NCI-H1417 (cell line): ENCODE measurements around the gene WNK2.
"Not testable (repeated sequence)": the region's sequence is repeated elsewhere in the genome, so short reads cannot be mapped to it uniquely, and the experiment has no call there.

Experiments
- DNase-seq, 3 experiments: peaks; one replicate each; lab custom pipeline; 2025; lab: John Stamatoyannopoulos, UW

WNK2 gene

DNA sequence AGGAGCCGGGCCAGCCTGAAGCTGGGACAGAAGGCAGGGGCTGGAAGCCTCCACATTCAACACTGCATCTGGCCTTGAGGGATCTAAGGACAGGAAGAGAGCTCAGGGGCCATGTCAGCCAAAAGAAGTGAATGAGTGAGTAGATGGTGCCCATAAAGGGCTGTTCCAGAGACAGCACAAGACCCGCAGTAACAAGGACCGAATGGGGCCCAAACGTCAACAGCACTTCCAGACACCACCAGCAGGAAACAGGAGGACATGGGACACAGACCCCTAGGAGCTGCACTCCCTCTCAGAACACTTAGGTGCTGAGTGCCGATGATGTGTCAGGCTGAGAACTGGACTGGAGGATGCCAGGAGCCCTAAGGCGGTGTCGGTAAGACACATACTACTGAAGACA lies 152.8 kb downstream of the WNK2 start:
- DNase-seq = no peak

DNA sequence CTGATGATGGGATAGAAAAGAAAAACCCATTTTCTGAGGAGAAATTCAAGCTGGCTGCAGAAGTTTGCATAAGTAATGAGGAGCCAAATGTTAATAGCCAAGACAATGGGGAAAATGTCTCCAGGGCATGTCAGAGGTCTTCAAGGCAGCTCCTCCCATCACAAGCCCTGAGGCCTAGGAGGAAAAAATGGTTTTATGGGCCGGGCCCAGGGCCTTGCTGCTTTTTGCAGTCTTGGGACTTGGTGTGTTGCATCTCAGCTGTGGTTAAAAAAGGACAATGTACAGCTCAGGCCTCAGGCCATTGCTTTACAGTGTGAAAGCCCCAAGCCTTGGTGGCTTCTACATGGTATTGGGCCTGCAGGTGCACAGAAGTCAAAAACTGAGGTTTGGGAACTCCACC lies 154.3 kb downstream of the WNK2 start:
- DNase-seq = not testable (repeated sequence)

DNA sequence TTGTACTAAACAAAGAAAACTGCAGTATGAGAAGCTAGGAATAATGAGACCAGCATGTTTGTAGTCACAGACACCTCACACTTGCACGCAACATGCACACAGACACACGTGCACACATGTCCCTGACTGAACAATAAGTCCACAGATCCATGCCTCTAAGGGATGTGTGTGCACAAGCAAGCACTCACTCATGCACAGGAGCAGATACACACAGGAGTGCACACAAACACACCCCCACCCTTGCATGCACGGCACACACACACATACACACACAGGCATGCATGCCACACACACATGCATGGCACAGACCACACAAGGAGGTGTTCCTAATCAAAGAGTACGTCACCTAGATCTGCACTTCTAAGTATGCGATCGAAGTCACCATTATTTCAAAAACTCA lies 156.2 kb downstream of the WNK2 start:
- DNase-seq = no peak

DNA sequence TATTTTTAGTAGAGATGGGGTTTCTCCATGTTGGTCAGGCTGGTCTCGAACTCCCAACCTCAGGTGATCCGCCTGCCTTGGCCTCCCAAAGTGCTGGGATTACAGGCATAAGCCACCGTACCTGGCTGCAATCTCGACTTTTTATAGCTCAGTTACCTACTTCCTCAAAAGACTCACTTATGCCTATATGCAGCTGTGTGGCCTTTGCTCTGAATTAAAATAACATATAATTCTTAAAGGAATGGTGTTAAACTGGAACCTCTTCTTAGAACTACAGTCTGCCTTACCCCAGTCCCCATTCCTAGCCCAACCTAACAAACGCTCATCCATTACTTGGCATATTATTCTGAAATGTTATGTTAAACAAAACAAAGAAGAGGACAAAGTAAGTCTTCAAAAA lies 157.9 kb downstream of the WNK2 start:
- not testable (repeated sequence) for DNase-seq

DNA sequence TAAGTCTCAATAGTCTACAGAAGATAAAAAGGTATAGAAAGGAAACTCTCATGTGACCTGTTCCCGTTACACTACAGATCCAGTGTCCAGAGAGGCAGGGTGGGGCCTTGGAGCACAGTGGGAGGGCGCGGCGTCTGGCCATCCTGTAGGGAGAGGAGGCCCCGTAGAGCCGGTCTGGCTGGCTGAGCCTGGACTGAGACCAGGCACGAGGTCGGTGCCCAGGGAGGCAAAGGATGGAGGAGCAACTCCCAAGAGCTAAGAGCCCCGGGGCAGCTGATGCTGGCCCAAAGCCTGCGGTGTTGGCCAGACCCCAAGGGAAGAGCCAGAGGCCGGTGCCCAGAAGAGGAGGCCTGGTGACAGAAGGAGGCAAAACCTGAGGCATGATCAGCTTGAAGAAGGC lies 158.5 kb downstream of the WNK2 start:
- not testable (repeated sequence) for DNase-seq

DNA sequence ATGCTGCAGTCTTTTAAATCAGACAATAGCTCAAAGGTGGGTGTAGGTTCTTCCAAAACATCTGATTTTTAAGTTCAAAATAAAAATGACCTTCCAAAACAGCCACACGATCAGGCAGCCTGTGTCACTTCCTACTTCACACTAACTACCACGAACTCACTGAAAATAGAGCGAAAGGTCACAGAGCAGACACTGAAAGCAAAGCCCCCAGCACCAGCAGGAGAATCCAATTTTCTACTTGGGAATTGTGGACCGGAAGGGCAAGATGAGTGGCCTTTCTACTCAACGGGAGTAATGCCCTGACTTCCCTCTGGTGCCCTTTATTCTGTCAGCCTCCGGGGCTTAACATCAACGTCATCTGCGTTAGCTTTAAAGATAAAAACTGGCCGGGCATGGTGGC lies 159.7 kb downstream of the WNK2 start:
- DNase-seq = no peak

DNA sequence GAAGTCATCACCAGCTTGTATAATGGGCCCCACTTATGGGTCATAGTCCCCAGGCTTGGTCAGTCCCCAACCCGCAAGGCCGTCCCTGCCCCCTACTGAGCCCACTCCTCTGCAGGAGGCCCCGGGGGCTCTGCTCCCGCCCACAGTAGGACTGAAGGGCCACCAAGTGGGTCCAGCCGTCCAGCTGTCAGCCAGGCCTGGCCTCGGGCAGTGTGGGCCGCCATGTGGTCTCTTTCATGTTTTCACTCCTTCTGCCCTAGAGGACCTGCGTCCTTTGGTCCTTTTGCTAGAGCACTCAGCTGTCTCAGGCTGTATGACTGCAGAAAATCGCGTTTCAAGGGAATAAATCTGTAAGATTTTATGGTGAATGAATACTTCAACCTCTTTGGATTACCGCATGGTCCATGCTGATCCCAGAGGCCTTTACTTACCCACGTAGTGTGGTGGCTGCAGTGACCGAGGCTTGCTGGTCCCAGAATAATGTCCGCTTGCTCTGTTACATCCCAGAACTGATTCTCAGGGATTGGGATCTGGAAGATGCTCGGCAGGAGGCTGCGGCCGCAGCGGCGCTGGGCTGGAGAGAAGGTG lies 161.8 kb downstream of the WNK2 start:
- no peak for DNase-seq

DNA sequence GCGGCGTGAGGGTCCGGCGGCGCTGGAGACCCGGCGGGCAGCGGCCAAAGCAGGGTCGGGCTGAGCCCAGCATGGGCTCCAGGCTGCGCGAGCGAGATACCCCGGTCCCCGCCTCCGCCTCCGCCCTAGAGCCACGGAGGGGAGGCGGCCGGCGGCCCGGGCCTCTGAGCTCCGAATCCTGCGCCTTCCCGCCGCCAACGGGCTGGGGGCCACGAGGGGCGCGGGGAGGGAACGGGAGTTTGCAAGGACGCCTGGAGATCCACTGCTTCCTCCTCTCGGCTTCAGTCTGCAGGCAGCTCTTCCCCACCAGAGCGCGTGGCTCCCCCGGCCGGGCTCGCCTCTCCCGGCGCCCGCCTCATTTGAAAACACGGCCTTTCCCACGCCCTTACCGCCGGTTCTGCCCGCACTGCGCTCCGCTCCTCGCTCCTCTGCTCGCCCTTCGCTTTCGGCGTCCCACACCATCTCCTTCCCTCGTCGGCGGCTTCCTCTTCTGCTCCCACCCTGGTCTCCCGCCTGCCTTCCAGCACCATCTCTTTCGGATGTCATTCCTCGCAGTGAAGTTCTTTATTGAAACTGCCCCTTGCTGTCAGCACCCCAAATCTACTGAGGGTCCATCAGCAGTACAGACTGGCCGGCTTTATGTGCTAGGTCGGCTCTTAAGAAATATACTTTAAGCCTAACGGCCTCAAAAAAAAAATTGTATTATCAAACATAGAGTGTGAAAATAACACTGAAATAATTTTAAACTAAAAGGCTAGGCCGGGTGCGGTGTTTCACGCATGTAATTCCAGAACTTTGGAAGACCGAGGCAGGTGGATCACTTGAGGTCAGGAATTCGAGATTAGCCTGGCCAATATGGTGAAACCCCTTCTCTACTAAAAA lies 162.5 kb downstream of the WNK2 start:
- no peak for DNase-seq

DNA sequence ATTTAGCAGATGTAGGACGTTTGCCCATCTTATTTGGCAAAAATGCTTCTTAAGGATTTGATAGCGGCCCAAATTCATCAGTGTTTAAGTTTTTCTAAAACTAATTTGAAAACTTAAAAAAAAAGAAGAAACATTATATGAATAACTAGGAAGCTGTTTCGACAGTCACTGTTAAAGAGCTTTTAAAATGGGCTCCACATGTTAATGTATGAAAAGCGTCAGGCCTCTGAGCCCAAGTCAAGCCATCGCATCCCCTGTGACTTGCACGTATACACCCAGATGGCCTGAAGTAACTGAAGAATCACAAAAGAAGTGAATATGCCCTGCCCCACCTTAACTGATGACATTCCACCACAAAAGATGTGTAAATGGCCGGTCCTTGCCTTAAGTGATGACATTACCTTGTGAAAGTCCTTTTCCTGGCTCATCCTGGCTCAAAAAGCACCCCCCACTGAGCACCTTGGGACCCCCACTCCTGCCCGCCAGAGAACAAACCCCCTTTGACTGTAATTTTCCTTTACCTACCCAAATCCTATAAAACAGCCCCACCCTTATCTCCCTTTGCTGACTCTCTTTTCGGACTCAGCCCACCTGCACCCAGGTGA lies 163.5 kb downstream of the WNK2 start:
- DNase-seq = not testable (repeated sequence)

DNA sequence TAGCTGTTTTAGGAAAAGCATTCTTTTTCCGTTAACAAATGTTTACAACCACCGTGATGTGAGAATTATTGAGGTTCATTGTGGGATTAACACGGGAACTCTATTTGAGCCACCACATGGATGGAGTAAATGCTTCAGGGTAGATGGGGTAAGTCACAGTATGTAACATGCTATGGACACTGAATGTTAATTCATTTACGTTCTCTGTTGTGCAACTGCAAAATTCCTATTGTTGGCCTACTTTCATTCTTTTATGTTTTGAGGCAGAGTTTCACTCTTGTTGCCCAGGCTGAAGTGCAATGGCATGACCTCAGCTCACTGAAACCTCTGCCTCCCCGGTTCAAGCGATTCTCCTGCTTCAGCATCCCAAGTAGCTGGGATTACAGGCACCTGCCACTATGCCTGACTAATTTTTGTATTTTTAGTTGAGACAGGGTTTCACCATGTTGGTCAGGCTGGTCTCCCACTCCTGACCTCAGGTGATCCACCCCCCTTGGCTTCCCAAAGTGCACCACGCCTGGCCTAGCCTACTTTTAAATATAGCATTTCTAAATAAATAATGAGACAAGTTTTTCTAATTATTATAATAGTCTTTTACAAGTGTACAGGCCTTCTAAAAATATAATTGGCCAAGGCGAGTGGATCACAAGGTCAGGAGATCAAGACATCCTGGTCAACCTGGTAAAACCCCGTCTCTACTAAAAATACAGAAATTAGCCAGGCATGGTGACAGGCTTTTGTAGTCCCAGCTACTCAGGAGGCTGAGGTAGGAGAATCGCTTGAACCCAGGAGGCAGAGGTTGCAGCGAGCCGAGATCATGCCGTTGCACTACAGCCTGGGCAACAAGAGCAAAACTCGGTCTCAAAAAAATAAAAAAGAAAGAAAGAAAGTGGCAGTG lies 169.7 kb downstream of the WNK2 start:
- not testable (repeated sequence) for DNase-seq

DNA sequence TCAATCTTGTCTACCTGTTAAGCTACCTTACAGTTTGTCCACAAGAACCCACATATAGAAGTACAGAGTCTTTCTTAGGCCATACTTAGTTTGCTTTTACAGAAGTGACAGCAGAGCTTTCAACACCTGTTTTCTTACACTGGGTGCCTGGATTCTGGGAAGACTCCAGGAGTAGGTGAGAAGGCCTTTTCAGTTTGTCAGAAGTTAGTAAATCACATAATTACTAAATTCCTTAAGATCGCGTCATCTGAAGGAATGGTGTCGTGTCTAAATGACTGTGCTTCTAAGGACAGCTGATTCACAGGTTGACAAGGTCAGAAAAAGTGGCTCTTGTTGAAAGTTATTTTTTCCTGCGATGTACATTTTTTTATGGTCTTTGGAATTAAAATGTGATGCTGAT lies 170.5 kb downstream of the WNK2 start:
- DNase-seq = no peak

DNA sequence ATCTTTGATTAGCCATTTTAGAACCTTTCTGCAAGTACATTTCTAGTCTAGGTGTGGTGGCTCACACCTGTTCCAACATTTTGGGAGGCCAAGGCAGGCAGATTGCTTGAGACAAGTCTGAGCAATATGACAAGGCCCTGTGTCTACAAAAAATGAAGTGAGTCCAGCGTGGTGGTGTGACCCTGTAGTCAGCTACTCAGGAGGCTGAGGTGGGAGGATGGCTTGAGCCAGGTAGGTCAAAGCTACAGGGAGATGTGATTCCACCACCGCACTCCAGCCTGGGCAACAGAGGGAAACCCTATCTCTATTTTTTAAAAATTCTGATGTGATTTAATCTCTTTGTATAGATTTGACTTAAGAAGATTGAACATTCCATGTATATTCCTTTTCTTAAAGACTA lies 171.9 kb downstream of the WNK2 start:
- DNase-seq = no peak

DNA sequence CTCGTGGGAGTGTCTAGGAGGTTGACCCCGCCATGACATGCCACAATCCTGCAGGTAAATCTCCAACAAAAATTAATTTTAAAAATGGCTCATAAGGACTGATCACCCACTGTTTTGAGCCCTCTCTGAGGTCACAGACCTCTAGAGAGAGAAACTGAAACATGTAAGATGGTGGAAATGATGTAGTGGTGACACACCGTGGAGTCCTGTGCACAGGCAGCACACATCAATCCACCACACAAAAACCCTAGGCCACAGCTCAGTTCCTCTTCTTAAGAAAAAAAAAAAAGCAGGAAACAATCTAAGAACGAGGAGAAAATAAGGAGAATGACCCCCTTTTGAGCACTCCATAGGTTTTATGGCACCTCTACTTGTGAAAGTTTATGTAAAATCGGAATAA lies 173.7 kb downstream of the WNK2 start:
- DNase-seq = no peak

DNA sequence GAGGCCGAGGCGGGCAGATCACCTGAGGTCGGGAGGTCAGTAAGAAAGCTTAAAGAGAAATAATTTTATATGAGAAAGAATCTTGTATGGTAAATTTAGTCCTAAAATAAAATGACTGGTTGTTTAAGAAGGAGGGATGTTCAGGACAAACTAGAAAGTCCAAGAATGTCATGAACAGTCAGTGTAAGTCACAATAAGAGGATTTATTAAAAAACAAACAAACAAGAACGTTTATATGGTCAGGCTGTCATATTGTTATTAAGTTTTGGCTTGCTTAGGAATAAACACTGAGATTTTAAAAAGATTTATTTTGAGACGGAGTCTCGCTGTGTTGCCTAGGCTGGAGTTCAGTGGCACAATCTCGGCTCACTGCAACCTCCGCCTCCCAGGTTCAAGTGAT lies 176.0 kb downstream of the WNK2 start:
- not testable (repeated sequence) for DNase-seq

DNA sequence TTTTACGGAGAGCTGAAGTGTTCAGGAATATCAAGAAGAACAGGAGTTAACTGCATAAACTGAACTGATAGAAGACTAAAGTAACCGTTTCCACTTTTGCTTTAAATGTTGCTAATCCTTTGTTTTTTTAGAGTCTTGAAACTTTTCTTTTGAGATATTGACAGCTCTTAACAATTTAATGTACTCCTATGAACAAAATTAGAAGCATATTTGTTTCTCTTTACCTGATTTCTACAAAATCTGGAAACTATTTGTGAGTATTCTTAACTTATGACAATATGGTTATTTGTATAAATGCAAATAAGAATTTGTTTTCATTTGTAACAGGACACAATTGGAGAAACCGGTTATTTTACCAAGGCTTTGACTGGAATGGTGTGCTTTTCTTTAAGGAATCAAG lies 178.1 kb downstream of the WNK2 start:
- no peak for DNase-seq

DNA sequence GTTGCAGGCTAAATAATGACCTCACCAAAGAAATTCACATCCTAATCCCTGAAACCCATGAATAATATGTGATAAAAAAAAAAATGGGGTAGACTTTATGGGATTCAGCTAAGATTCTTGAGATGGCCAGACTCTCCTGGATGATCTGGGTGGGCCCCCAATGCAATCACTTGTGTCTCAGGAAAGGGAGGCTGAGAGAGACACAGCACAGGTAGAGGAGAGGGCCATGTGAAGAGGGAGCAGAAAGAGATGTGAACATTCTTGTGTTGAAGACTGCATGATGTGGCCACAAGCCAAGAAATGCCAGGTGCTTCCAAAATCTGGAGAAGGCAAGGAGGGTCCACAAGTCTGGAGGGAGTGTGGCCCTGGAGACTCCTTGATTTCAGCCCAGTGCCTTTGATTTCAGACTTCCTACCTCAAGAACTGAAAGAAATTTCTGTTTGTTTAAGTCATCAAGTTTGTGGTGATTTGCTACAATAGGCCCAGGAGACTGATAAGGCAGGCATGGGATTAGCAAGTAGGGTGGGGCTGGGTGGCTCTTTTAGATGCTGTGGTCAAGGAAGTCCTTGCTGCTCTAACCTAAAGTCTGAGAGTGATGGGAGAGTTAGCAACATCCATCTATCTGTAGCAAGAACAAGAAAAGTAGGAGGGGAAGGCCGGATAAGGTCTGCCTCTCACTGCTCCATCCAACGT lies 180.9 kb downstream of the WNK2 start:
- no peak for DNase-seq

DNA sequence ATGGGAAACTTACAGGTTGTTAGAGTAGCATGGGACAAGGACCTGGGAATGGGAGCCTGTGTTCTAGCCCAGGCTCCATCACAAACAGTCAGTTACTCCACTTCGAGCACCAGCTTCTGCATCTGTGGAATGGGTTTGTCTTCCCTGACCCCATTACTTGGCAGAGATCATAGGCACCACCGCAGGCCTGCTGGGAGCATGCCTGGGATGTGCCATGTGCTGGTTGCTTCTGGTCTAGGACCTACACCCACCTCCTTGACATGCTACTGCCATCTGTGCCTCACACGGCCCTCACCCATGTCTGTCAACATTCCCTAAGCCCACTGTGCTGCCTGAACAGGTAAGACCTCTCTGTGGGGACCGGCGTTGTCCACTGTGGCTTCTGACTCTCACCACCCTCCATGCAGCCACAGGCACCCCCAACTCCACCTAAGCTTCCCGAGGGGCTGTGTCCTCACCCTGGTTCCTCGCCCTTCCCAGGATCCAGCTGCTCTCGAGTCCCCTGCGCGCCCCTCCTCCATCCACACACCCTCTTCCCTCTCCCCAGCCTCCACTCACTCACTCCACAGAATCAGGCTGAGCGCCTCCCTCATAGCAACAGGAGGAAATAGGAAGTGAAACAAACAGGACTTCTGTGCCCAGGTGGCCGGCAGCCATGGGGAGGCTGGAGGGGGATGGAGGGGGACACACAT lies 181.6 kb downstream of the WNK2 start:
- DNase-seq = no peak

DNA sequence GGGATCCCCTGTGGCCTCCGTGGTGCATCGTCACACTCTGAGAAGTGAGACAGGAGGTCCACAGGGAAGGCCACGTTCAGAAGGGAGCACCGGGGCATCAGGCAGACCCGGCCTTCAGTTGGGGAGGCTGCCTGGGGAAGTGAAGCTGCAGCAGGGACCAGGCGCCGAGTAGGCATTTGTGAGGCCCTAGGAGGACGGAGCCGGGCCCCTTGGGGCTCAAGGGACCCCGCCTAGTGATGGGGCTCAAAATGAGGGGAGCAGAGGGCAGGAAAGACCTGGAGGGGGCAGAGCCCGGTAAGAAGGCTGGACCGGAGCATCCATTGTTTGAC lies 182.1 kb downstream of the WNK2 start:
- no peak for DNase-seq

DNA sequence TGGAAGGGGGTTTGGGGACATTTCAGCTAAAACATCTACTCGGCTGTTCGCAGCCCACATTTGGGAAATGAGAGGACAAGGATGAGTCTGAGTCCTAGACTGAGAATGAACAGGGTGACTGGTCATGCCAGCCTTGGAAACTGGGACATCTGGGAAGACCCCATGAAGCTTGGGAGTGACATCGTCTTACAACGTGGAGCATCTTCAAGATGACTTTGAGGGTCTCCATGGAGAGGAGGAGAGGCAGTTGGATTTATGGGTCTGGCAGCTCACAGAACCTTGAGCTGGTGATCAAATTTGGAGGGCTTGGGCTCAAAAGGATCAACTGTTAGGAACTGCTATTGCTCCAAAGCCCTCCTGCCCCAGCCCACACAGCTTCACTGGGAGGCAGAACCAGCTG lies 182.5 kb downstream of the WNK2 start:
- not testable (repeated sequence) for DNase-seq

DNA sequence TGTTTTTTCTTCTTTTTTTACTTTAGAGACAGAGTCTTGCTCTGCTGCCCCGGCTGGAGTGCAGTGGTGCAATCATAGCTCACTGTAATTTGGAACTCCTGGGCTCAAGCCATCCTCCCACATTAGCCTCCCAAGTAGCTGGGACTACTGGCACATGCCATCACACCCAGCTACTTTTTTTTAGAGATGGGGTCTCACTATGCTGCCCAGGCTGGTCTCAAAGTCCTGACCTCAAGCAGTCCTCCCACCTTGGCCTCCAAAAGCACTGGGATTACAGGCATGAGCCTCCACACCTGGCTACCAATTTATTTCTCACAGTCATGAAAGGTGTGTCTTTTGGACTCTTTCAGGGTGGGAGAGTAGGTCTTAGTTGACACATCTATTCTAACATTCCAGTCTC lies 184.5 kb downstream of the WNK2 start:
- DNase-seq = no peak

DNA sequence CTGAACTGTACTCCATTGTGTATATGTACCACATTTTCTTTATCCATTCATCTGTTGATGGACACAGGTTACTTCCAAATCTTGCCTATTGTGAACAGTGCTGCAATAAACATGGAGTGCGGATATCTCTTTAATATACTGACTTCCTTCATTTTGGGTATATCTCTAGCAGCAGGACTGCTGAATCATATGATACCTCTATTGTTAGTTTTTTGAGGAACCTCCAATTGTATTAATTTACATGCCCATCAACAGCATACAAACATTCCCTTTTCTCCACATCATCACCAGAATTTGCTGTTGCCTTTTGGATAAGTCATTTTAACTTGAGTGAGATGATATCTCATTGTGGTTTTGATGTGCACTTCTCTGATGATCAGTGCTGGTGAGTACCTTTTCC lies 185.7 kb downstream of the WNK2 start:
- no peak for DNase-seq
